HG02642 (cell line): ENCODE results near the gene KCNAB2.

ENCODE experiments used
- ATAC-seq: cut with Tn5 transposase; IDR thresholded peaks from one replicate; pipeline ENCODE4 v1.9.1; 2021; ENCODE audit warnings: mild to moderate bottlenecking; ENCODE audit not compliant: unreplicated experiment, poor library complexity

KCNAB2 gene

DNA sequence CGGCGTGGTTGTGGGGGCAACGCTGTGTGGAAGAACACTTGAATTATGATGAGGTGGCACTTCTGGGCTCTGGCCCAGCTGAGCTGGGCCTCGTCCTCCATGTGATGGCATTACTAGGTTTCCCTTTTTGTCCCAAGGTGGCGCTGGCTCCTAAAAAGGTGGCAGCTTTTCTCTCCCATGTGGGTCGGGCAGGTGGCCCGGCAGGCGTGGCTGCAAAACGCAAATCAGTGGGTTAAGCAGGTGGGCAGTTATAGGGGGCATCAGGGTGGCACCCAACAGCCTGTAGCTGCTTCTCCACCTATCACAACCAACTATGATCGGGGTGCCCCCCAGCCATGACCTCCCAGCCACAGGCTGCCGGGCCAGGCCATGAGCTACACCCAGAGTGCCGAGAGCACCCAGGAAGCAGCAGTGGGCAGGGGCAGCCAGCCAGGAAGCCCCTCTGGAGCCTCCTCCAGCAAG lies 59.6 kb downstream of the KCNAB2 start:
- no peak for ATAC-seq

DNA sequence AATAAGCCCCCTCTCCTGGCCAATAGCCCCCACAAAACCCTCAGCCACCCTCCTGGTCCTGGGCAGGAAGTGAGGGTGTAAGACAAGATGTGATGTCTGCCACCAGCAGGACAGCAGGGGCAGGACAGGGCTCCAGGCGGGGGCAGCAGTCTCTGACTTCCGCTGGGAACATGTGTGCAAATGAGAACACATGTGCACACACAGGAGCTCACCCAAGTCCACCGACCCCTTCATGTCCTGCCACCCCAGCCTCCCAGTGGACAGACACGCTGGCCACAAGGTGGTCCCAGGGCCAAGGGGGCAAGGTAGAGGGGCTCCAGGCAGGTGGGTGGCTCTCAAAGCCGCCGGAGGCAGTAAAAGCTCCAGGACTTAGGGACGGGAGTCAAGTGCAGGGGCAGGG lies 60.1 kb downstream of the KCNAB2 start:
- no peak for ATAC-seq

DNA sequence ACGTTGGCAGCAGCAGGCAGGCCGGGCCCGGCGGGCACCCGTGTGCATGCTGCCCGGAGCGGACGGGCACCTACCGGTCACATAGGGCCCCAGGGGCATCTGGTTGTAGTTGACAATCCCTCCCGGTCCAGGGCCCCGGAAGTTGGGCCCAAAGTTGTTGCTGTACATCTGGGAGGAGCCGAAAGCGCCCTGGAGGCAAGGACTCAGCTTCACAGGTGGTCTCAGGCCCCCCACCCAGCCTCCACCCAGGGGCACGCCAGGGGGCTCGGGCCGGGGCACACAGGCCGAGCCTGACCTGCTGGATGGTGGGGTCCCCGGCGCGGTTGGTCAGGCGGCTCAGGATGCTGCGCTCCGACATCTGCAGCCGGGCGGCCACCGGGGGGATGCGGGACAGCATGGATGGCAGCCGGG lies 60.6 kb downstream of the KCNAB2 start:
- ATAC-seq: no peak

DNA sequence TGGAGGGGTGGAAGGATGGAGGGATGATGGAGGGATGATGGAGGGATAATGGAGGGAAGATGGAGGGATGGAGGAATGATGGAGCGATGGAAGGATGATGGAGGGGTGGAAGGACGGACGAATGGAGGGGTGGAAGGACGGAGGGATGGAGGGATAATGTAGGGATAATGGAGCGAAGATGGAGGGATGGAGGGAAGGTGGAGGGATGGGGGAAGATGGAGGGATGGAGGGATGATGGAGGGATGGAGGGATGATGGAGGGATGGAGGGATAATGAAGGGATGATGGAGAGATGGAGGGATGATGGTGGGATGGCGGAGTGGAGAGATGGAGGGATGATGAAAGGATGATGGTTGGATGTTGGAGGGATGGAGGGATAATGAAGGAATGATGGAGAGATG lies 61.3 kb downstream of the KCNAB2 start:
- no peak for ATAC-seq

DNA sequence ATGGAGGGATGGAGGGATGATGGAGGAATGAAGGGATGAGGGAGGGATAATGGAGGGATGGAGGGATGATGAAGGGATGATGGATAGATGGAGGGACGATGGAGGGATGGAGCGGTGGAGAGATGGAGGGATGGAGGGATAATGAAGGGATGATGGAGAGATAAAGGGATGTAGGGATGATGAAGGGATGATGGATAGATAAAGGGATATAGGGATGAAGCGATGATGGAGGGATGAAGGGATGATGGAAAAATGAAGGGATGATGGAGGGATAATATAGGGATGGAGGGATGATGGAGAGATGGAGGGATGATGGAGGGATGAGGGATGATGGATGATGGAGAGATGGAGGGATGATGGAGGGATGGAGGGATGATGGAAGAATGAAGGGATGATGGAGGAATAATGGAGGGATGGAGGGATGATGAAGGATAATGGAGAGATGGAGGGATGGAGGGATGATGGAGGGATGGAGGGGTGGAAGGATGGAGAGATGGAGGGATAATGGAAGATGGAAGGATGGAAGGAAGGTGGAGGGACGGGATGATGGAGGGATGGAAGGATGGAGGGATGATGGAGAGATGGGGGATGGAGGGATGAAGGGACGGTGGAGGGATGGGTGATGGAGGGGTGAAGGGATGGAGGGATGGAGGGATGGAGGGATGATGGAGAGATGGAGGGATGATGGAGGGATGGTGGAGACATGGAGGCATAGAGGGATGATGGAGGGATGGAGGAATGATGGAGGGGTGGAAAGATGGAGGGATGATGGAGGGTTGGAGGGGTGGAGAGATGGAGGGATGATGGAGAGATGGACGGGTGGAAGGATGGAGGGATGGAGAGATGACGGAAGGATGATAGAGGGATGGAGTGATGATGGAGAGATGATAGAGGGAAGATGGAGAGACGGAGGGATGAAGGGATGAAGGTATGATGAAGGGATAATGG lies 62.0 kb downstream of the KCNAB2 start:
- ATAC-seq: no peak

DNA sequence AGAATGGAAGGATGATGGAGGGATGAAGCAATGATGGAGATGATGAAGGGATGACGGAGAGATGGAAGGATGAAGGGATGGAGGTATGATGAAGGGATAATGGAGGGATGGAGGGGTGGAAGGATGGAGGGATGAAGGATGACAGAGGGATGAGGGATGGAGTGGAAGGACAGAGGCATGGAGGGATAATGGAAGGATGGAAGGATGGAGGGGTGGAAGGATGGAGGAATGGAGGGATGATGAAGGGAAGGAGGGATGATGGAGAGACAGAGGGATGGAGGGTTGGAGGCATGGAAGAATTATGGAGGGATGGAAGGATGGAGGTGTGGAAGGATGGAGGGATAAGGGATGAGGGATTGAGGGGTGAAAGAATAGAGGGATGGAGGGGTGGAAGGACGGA lies 62.8 kb downstream of the KCNAB2 start:
- ATAC-seq: no peak

DNA sequence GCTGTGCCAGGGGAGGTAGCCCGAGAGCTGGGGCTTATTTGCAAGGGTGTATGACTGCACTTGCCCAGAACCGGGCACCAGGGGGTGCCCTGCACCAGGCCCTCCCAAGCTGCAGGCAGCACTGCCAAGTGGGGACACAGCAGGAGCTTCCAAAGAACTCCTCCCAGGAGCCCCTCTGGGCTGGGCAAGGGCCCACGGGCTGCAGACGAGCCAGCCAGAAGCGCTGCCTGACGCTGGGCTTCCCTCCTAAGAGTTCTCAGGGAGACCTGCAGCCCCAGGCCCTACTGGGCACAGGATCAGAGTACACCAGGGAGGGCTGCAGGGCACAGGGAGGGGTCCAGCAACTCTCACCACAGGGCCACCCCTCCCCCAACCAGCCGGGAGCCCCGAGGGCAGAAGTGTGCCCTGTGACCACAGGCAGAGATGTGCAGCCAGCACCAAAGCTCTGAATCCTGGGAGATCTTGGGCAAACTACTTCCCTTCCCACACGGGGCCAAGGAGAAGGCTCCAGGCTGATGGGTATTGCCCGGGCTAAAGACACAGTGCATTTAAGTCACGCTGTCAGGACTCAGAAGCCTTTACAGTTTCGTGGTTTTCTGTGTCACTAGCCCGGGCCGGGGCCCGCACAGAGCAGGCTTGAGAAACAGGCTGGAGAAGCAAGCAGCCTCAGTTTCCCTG lies 63.4 kb downstream of the KCNAB2 start:
- no peak for ATAC-seq

DNA sequence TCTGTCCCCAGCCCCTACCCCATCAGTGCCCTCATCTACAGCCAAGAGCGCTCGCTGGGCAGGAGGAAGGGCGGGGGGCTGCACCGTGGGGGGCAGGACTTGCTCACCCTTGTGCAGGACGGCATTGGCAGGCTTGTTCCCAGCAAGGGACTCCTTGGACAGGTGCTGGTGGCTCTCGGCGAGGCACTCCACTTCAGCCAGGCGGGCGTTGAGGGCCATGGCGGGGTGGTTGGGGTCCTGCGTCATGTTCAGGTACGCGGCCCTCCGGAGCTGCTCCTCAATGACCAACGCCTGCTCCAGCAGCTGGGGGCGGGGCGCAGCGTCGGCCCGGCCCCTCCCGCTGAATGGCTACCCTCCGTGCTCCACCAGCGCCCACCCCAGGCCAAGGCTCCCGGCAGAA lies 64.0 kb downstream of the KCNAB2 start:
- no peak for ATAC-seq

DNA sequence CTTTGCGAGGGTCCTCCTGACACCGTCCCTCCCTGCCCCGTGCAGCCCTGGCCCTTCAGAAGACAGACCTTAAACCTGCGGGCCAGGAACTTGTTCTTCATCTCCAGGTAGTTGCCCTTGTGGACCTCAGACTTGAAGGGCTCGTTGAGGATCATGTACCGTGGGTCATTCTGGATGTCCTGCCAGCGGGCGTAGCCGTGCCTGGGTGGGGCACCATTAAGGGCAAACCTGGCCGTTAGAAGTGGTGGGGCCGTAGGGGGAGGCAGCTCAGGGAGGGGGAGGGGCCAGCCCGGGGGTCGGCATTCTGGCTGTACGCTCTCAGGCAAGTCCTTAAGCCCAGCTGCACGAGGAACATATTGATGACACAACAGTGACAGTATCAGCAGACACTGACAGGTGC lies 64.6 kb downstream of the KCNAB2 start:
- ATAC-seq: no peak

DNA sequence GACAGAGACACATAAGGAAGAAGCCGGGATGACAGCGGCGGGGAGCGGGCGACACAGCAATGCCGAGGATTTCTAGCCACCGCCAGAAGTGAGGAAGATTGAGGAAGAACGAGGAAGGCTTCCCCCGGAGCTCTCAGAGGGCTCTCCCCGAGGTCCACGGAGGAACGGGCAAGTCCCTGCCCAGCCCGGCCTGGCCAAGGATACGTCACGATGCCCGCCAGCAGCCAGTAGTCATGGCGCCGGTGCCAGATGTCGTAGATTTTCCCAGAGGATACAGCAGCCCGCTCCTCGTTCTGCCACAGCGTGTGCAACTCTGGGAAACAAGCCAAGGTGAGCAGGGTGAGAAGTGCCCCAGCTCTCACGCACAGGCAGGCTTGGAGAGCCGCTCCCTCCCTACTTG lies 65.9 kb downstream of the KCNAB2 start:
- no peak for ATAC-seq

DNA sequence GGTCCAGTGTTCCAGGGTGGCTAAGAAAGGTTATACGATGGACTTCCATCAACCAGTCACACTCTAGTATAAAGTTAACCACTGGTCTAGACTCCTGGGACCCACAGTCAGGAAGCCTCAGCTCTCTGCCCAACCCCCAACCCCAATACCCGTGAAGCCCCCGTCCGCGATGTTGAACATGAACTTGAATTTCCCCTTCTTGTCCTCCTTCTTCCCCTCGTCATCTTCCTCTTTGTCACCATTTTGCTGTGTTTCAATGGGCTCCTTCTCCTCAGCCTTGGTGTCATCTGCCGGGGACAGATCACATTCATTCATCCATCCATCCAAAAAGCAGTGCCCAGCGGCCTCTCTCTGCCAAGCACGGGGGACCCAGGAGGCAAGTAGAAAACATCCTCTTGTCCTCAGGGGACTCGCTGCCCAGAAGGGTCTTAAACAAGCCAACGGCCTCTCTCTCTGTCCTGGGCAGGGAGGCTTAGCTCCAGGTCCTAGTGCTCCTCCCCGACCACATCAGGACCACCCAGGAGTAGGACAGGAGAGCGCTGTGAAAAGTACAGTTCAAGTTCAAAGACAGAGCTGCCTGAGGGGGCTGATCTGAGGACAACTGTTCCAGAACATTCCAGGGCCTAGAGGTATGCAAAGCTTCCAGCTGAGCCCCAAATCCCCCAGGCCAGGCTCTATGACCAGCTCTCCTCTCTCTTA lies 66.5 kb downstream of the KCNAB2 start:
- no peak for ATAC-seq

DNA sequence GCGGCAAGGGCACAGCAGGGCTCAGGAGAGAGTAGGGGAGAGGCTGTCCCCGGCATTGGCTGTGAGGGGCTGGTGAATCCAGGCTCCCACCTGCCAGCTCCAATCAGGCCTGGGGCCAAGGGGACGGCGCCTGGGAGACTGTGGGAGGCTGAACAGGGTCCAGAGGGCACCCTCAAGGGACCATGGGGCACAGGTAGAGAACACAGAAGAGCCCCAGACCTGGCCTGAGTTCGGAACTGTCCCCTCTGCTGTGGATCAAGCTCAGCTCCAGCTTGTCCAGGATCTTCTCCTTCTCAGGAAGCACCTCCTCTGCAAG lies 67.0 kb downstream of the KCNAB2 start:
- ATAC-seq: no peak

DNA sequence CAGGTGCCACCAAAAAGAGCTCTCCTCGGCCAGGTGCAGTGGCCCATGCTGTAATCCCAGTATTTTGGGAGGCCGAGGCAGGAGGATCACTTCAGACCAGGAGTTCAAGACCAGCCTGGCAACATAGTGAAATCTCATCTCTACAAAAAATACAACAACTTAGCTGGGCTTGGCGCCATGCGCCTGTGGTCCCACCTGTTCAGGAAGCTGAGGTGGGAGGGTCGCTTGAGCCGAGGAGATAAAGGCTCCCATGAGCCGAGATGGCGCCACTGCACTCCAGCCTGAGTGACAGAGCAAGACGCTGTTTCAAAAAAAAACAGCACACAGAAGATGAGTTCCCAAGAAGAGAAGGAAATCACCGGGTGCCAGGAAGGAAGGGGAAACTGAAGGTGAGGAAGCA lies 67.4 kb downstream of the KCNAB2 start:
- ATAC-seq: no peak

DNA sequence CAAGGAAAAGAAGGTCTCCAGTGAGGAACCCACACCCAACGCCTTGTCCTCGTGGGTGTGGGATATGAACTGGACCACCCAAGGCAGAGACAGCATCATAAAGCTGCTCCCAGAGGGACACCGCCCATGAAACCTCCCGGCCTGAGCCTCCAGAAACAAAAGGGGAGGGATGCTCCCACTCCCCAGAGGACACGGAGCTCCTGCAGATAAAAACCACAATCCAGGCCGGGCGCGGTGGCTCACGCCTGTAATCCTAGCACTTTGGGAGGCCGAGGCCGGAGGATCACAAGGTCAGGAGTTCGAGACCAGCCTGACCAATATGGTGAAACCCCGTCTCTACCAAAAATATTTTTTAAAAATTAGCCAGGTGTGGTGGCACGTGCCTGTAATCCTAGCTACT lies 68.1 kb downstream of the KCNAB2 start:
- ATAC-seq: no peak

DNA sequence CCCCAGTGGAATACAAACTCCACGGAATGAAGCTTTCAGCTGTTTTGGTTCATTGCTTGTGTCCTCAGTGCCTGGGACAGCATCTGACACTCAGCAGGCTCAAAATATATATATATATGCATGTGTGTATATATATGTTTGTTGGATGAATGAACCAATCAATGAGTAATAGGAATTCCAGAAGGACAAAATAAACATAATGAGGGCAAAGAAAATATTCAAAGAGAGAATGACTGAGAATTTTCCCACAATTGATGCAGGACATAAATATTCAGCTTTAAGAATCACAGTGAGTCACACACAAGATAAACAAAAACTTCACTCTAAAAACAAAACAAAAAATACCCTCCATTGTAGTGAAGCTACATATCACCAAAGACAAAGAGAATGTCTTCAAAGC lies 70.4 kb downstream of the KCNAB2 start:
- no peak for ATAC-seq

DNA sequence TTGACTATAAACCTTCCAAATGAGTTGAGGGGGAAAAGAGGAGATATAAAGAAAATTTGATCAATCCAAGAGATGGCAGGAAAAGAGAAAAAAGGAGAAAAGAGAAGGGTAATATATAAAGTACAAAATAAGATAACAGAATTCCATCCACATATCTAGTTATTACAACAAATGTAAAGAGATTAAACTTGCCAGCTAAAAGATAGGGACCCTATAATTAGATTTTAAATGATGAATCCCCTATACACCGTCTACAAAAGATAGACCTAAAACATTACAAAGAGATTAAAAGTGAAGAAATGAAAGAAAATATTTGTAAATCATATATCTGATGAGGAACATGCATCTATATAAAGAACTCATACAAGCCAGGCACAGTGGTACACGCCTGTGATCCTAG lies 71.4 kb downstream of the KCNAB2 start:
- no peak for ATAC-seq

DNA sequence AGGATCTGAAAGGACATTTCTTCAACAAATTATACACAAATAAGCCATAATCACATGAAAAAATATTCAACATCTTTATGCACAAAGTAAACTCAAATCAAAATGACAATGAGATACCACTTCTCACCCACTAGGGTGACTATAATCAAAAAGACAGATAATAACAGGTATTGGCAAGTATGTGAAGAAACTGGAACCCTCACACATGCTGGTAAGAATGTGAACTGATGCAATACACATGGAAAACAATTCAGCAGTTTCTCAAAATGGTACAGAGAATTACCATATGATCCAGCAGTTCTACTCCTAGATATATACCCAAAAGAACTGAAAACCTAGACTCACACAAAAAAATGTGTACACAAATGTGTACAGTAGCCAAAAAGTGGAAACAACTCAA lies 71.9 kb downstream of the KCNAB2 start:
- no peak for ATAC-seq

DNA sequence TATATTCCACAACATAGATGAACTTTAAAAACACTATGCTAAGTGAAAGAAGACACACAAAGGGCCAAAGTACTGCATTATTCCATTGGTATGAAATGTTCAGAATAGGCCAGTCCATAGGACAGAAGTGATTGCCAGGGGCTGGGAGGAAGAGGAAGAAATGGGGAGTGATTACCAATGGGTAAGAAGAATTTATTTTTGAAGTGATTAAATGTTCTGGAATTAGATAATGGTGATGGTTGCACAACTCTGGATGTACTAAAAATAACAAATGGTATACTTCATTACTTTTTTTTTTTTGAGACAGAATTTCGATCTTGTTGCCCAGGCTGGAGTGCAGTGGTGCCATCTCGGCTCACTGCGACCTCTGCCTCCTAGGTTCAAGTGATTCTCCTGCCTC lies 72.7 kb downstream of the KCNAB2 start:
- ATAC-seq: no peak

DNA sequence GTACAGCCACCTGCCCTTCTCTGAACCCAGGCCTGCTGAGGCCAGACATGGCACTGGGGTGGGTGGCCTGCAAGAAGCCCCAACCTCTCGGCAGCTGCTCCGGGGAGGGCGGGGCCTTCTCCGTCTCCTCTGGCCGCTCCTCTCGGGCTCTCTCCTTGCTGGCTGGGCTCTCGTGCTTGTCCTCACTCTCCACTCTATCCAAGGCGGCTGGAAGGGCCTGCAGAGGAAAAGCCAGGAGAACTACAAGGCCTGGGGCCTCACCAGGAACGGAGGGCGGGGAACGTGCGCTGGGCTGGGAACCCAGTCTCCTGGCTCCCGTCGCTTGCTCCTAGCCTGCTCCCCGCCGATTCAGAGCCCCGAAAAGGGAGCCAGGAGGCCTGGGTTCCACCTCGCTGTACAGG lies 75.3 kb downstream of the KCNAB2 start:
- ATAC-seq: no peak

DNA sequence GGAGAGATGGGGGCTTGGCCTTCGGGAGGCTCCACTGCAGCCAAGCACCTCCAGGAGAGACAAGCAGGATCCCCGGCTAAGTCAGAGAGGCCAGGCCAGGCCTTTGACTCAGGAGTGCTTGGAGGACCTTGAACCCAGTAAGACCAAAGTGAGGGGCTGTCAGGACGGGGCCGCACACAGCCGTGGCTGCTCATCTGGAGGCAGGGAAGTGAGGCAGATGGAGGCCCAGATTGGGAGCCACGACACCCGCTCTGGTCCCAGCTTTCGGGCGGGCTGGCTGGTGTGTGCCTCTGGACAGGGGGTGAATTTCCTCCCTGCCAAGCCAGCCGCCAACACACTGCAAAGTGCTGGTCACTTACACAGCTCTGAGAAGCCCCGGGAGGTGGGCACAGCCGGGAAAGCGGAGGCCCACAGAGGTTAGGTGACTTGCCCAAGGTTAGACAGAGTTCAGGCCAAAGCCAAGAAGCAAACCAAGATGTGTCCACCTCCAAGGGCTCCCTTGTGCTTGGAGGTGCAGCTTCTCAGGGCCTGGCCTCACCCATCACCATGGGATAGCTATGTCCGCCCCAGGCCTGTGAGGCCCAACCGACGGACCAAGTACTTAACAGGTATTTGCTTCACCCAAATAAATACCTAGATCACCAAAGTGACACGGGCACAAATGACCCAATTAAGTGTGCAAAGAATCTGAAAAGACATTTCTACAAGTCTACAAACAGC lies 76.1 kb downstream of the KCNAB2 start:
- no peak for ATAC-seq

DNA sequence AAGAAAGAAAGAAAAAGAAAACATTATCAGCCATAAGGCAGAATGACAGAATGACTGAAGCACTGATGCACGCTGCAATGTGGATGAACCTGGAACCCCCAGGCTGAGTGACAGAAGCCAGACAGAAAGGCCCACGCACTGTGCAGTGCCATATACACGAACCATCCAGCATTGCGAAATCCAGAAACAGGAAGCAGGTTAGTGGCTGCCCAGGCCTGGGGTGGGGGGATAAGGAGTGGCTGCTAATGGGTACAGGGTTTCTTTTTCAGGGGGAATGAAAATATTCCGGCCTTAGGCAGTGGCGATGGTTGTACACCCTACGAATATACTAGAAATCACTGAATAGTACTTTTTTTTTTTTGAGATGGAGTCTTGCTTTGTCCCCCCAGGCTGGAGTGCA lies 77.4 kb downstream of the KCNAB2 start:
- no peak for ATAC-seq
